ENCODE measurements around the gene ACTMAP. TPM values are rescaled to one million over a fixed set of nuclear protein-coding genes. Genes with fewer than 3 reads are reported as not detected.

The ACTMAP gene
- total RNA-seq, 2 experiments from 2014 or later: 5.0 to 54.8 TPM

GRCh38 chr19:40693150-40693788, 57.0 kb downstream of the ACTMAP start:
- intact Hi-C loops (cut with micrococcal nuclease; ENCODE audit: unreplicated experiment): no loop called here
- POLR2A ChIA-PET: no interaction called here
- CTCF ChIA-PET (ENCODE audit: unreplicated experiment): no interaction called here
- Histone ChIP-seq H3K9me3 (ENCODE audit: low read length) (no peaks in the 10 kb centered on the region), H3K27ac (ENCODE audit: low read depth, low read length, poor library complexity, severe bottlenecking) (no peak overlapping the region), H3K4me3 (ENCODE audit: low read depth, low read length, poor library complexity, severe bottlenecking) (no peak overlapping the region), H3K79me2 (ENCODE audit: insufficient read depth, low read depth, low read length) (no peaks in the 10 kb centered on the region), H3K36me3 (ENCODE audit: insufficient read depth, low read length) (no peaks in the 10 kb centered on the region; the same call in 1 of the 2 replicates), H3K4me1 (ENCODE audit: insufficient read depth, low read length, poor library complexity, severe bottlenecking) (peaks cover 17% of the 10 kb centered on the region), H3K4me2 (ENCODE audit: low read length) (no peak overlapping the region), H3K9me2 (ENCODE audit: insufficient read depth, low read length) (no peaks in the 10 kb centered on the region), H2AFZ (ENCODE audit: low read length) (no peak overlapping the region), H4K20me1 (ENCODE audit: insufficient read depth, low read length) (no peaks in the 10 kb centered on the region)
- no TSS peak for BruUV-seq (replicated peaks)
- TF ChIP-seq CTCF (conservative IDR thresholded peaks at IDR 0.05; ENCODE audit: low read length) (no peak), EZH2phosphoT487 (IDR thresholded peaks at IDR 0.05; ENCODE audit: borderline replicate concordance, low read depth, low read length) (no peak)
- DNase-seq (ENCODE audit: low spot score): no peak

GRCh38 chr19:40692212-40692551, 58.1 kb downstream of the ACTMAP start:
- no peak for TF ChIP-seq EZH2phosphoT487 (IDR thresholded peaks at IDR 0.05; ENCODE audit: borderline replicate concordance, low read depth, low read length)
- no peak for TF ChIP-seq CTCF (conservative IDR thresholded peaks at IDR 0.05; ENCODE audit: low read length)
- Histone ChIP-seq H3K9me3 (ENCODE audit: low read length) (no peaks in the 10 kb centered on the region), H3K4me2 (ENCODE audit: low read length) (no peak overlapping the region), H3K4me3 (ENCODE audit: low read depth, low read length, poor library complexity, severe bottlenecking) (no peak overlapping the region), H3K9me2 (ENCODE audit: insufficient read depth, low read length) (no peaks in the 10 kb centered on the region), H2AFZ (ENCODE audit: low read length) (no peak overlapping the region), H4K20me1 (ENCODE audit: insufficient read depth, low read length) (no peaks in the 10 kb centered on the region), H3K79me2 (ENCODE audit: insufficient read depth, low read depth, low read length) (no peaks in the 10 kb centered on the region), H3K27ac (ENCODE audit: low read depth, low read length, poor library complexity, severe bottlenecking) (no peak overlapping the region), H3K36me3 (ENCODE audit: insufficient read depth, low read length) (no peaks in the 10 kb centered on the region; the same call in 1 of the 2 replicates), H3K4me1 (ENCODE audit: insufficient read depth, low read length, poor library complexity, severe bottlenecking) (peaks cover 17% of the 10 kb centered on the region)
- ChIA-PET POLR2A (no interaction called here), CTCF (ENCODE audit: unreplicated experiment) (no interaction called here)
- DNase-seq (ENCODE audit: low spot score): no peak
- intact Hi-C loops (cut with micrococcal nuclease; ENCODE audit: unreplicated experiment): no loop called here
- BruUV-seq (replicated peaks): no TSS peak

- H3K27ac ChIP-seq (ENCODE audit: low read depth, low read length, poor library complexity, severe bottlenecking): no peak overlapping the region
- H4K20me1 ChIP-seq (ENCODE audit: insufficient read depth, low read length): no peaks in the 10 kb centered on the region
- H3K4me1 ChIP-seq (ENCODE audit: insufficient read depth, low read length, poor library complexity, severe bottlenecking): peaks cover 17% of the 10 kb centered on the region
- peak overlapping the region; percentile 66 for H3K4me3 ChIP-seq (ENCODE audit: low read depth, low read length, poor library complexity, severe bottlenecking)
- H3K4me2 ChIP-seq (ENCODE audit: low read length): peak overlapping the region; percentile 95
- POLR2A ChIA-PET: interaction anchor here (0.6 to 0.7 kb wide), 2 partner anchors 26 to 1149 kb away, joined by 3 to 4 read pairs; no protein-coding TSS in a partner anchor
- no peaks in the 10 kb centered on the region for H3K9me2 ChIP-seq (ENCODE audit: insufficient read depth, low read length)
- H3K79me2 ChIP-seq (ENCODE audit: insufficient read depth, low read depth, low read length): no peaks in the 10 kb centered on the region
- DNase-seq (ENCODE audit: low spot score): peak; percentile 13
- intact Hi-C loops (cut with micrococcal nuclease; ENCODE audit: unreplicated experiment): no loop called here
- H2AFZ ChIP-seq (ENCODE audit: low read length): no peak overlapping the region; the same call in 1 of the 2 replicates
- H3K36me3 ChIP-seq (ENCODE audit: insufficient read depth, low read length): no peaks in the 10 kb centered on the region; the same call in 1 of the 2 replicates
- TF ChIP-seq EZH2phosphoT487 (IDR thresholded peaks at IDR 0.05; ENCODE audit: borderline replicate concordance, low read depth, low read length): no peak
- TF ChIP-seq CTCF (conservative IDR thresholded peaks at IDR 0.05; ENCODE audit: low read length): no peak
- BruUV-seq (replicated peaks): no TSS peak
- CTCF ChIA-PET (ENCODE audit: unreplicated experiment): interaction anchor here (0.6 kb wide), 1 partner anchor 26 kb away, joined by 3 read pairs; no protein-coding TSS in a partner anchor
- H3K9me3 ChIP-seq (ENCODE audit: low read length): no peaks in the 10 kb centered on the region
Measured at GRCh38 chr19:40691421-40692211, 58.7 kb downstream of the ACTMAP start.

All from OCI-LY7 (cell line).